GM18858 (cell line): ENCODE data around the gene NECAP2.
"Not testable (repeated sequence)": the region's sequence is repeated elsewhere in the genome, so short reads cannot be mapped to it uniquely, and the experiment has no call there.

ENCODE experiments used
- ATAC-seq: cut with Tn5 transposase; IDR thresholded peaks from one replicate; pipeline ENCODE4 v1.9.1; 2021; ENCODE audit not compliant: unreplicated experiment

The NECAP2 gene

GRCh38 chr1:16425125-16426025, 15.1 kb upstream of the NECAP2 start:
- ATAC-seq, result no peak

DNA sequence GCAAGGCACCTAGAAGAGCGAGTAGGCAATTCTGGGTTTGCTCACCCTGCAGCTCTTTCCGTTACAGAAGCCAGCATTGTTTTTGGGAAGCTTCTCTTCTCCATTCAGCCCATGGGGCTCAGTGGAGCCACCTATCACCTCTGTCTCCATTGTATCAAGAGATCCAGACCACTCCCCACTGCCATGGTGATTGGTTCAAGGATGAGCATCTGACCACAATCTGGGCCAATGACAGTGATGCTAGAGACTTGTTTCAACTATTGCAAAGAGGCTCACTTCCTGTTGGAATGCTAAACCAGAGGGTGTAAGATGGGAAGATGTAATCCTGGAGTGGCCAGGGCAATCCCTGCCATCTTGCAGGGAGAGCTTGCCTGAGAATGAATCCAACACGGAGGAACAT, 9.9 kb upstream of the NECAP2 start:
- no peak for ATAC-seq

DNA sequence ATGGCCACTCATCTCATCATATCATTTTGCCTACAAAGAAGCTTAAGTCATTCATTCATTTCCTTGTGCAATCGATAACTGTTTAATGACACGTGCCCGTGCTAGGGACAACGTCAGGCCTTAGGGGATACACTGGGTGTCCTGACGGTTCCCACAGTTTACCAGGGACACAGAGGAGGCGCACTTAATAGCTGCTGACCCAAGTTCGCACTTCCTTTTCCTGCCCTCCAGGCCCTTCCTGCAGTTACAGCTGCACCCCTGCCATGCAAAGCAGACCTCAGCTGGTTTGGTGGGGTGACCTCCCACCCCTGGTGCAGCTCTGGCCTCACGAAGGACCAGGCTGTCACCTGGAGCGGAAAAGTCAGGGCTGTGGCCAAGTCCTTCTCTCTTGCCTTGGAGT, 7.5 kb upstream of the NECAP2 start:
- no peak for ATAC-seq

- ATAC-seq, result no peak
Measured at GRCh38 chr1:16434007-16434406, 6.5 kb upstream of the NECAP2 start.

GRCh38 chr1:16434501-16434900, 6.0 kb upstream of the NECAP2 start:
- no peak for ATAC-seq

DNA sequence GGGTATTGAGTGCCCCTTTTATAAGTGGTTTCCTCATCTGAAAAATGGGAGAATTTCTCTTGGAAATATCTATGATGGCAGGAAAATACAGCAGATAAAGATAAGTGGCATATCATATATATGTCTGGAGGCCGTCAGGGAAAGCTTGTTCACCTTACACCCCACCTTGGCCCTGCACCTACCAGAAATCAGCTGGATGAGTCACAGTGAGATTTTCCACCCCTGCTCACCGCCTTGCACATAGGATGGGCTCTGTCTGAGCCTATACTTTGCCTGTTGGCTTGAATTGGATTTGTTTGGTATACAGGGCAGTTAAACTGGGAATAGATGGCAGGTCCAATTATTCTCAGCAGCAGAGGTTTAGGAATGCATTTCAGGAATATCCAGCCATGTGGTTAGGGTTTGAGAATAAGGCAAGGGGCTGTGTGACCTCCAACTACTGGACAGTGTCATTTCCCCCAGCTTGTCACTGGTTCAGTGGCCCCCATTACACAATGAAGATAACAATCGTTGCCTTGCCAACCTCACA, 3.5 kb upstream of the NECAP2 start, which contains the start of gene SPATA21:
TSS of gene SPATA21 (minus strand) at position 479 of the 529 bp plus-strand sequence. CDS start 6,053 bp downstream, outside the sequence.
- no peak for ATAC-seq

GRCh38 chr1:16438516-16438915, 2.0 kb upstream of the NECAP2 start:
- ATAC-seq, result no peak

DNA sequence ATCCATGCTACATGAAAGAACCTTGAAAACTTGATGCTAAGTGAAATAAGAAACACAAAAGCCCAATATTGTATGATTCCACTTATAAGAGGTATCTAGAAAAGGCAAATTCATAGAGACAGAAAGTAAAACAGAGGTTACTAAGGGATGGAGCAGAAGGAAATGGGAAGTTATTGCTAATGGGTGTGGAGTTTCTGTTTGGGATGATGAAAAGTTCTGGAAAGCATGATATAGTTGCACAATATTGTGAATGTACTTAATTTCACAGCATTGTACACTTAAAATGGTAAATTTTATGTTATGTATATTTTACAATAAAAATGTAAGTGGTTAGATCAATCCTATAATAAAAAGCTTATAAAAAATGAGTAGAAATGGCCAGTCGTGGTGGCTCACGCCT, 1.6 kb upstream of the NECAP2 start:
- ATAC-seq, result no peak

DNA sequence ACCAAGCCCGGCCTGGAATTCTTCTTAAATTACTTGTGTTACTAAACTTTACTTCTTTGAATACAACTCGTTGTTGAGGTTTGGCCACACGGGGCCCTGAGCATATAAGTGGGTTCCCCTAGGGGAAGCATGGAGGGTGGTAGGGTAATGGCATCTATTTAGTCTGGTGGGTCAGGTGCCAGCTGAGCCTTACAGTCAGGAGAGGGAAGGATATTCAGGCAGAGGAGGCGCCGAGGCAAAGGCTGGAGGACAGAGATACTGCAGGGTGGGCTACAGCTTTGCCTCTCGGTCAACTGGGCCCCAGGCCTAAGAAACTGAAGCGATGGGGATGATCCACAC, 424 bp upstream of the NECAP2 start:
- ATAC-seq, result no peak

- ATAC-seq, result no peak
Measured at GRCh38 chr1:16441282-16441665, 750 bp downstream of the NECAP2 start.

- no peak for ATAC-seq
Measured at GRCh38 chr1:16442265-16442664, 1.7 kb downstream of the NECAP2 start.

GRCh38 chr1:16442941-16443340, 2.4 kb downstream of the NECAP2 start:
- ATAC-seq, result no peak

GRCh38 chr1:16443975-16444770, 3.6 kb downstream of the NECAP2 start:
- no peak for ATAC-seq

DNA sequence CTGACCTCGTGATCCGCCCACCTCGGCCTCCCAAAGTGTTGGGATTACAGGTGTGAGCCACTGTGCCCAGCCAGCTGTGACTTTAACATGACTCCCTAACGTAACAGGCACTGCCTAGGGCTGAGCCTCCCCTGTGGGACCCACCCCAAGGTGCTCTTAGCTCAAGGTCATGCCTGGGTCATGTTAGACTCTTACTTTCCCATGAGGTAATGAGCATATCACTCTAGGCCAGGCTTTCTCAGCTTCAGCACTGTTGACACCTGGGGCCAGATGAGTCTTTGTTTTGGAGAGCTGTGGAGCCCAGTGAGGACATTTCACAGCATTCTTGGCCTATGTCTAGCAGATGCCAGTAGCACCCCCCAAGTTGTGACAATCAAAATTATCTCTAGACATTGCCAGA, 4.5 kb downstream of the NECAP2 start:
- ATAC-seq, result no peak

DNA sequence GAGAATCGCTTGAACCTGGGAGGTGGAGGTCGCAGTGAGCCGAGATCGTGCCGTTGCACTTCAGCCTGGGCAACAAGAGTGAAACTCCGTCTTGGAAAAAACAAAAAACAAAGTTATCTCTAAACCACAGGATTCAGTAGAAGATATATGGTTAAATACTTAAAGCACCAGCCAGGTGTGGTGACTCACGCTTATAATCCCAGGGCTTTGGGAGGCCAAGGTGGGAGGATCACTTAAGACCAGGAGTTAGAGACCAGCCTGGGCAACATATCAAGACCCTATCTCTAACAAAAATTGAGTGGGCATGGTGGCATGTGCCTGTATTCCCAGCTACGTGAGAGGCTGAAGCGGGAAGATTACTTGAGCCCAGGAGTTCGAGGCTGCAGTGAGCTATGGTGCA, 5.6 kb downstream of the NECAP2 start:
- ATAC-seq, result no peak

GRCh38 chr1:16447641-16448040, 7.1 kb downstream of the NECAP2 start:
- ATAC-seq, result no peak

- no peak for ATAC-seq
Measured at GRCh38 chr1:16449065-16449464, 8.5 kb downstream of the NECAP2 start.

GRCh38 chr1:16449666-16450065, 9.1 kb downstream of the NECAP2 start:
- no peak for ATAC-seq

- no peak for ATAC-seq
Measured at GRCh38 chr1:16450863-16451481, 10.4 kb downstream of the NECAP2 start.

GRCh38 chr1:16451841-16452528, 11.5 kb downstream of the NECAP2 start:
- no peak for ATAC-seq

- not testable (repeated sequence) for ATAC-seq
Measured at GRCh38 chr1:16454909-16455308, 14.4 kb downstream of the NECAP2 start.
